Measurements from ENCODE around the gene PLCG2. TPM values are rescaled to one million over a fixed set of nuclear protein-coding genes. Genes with fewer than 3 reads are reported as not detected.
A peak's percentile ranks its signal among the peaks of the same experiment; 100 is the strongest.

The PLCG2 gene
- total and polyA plus RNA-seq, 2 of the 8 experiments (the other 6 are each of a cell fraction or from before 2014, with no cell fraction given): 6.1 to 6.9 TPM

DNA sequence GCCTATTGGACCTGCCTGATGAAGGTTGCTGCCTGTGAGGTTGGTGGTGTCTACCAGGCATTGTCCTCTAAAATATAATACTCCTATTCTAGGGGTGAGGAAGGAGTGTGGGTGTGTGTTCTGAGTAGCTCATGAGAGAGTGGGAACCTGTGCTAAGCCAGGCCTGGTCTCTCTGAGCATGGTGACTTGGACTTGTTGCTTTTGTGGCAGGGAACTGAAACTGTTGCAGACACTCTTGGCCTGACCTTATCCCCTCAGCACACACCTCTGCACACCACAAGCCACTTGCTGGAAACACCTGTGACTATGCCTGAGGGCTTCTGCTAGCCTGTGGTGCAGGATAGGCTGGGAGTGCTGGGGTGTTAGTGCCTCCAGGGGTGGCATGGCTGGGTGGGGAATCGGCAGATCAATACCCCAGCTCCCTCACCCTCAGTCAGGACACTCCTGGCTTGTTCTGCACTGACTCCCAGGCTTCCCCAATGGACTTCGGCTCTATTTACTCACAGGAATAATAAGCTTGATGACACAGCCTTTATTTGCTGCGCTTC lies 29.9 kb downstream of the PLCG2 start:
- Histone ChIP-seq H3K14ac (ENCODE audit: insufficient read length) (no peak overlapping the region), H2BK15ac (ENCODE audit: low read length) (no peak overlapping the region; the same call in 1 of the 2 replicates), H2BK20ac (ENCODE audit: low read length) (no peak overlapping the region), H2BK5ac (ENCODE audit: low read depth, low read length) (no peak overlapping the region), H3K23ac (ENCODE audit: insufficient read length) (no peak overlapping the region), H3K18ac (ENCODE audit: extremely low read depth, low read length) (no peak overlapping the region), H2BK120ac (replicated peaks; ENCODE audit: low read depth, low read length) (no peak overlapping the region), H3K27ac (ENCODE audit: low read depth, low read length) (no peak overlapping the region), H3K4me1 (replicated peaks in 1 of 4; ENCODE audit: control insufficient read depth in 3 of 4, insufficient read depth in 4 of 4, low read length in 3 of 4) (no peaks in the 10 kb centered on the region), H4K8ac (ENCODE audit: extremely low read depth, insufficient read depth, low read length) (no peak overlapping the region), H3K4ac (replicated peaks; ENCODE audit: insufficient read length, low read depth, low read length) (no peak overlapping the region), H3K27me3 (replicated peaks in 1 of 4; ENCODE audit: control insufficient read depth in 3 of 4, extremely low read depth in 1 of 4, insufficient read depth in 3 of 4, low read length in 3 of 4) (no peaks in the 10 kb centered on the region), H2AK5ac (ENCODE audit: low read depth, low read length) (no peak overlapping the region), H3K79me2 (ENCODE audit: control insufficient read depth in 1 of 2, insufficient read depth in 2 of 2, low read length in 2 of 2) (no peaks in the 10 kb centered on the region), H4K91ac (replicated peaks; ENCODE audit: insufficient read length, low read length) (peak overlapping the region; percentile 62), H2AFZ (ENCODE audit: low read length) (no peak overlapping the region), H4K20me1 (replicated peaks in 1 of 2; ENCODE audit: control insufficient read depth in 1 of 2, insufficient read depth in 2 of 2, low read length in 2 of 2) (peaks cover 0 to 3% of the 10 kb centered on the region in 2 experiments), H3K79me1 (ENCODE audit: low read depth, low read length) (no peaks in the 10 kb centered on the region), H4K5ac (ENCODE audit: insufficient read length, low read depth, low read length) (no peak overlapping the region), H2BK12ac (ENCODE audit: low read depth, low read length) (no peak overlapping the region), H3K4me3 (ENCODE audit: extremely low read depth in 1 of 4, insufficient read depth in 2 of 4, low read depth in 3 of 4, low read length in 4 of 4) (no peak overlapping the region), H3K36me3 (ENCODE audit: control insufficient read depth in 2 of 4, insufficient read depth in 4 of 4, low read length in 3 of 4) (no peaks in the 10 kb centered on the region), H3K23me2 (ENCODE audit: low read depth, low read length) (no peaks in the 10 kb centered on the region), H3K9me3 (ENCODE audit: insufficient read depth in 2 of 2, low read depth in 1 of 2, low read length in 1 of 2) (no peaks in the 10 kb centered on the region), H3K56ac (replicated peaks; ENCODE audit: insufficient read length, low read depth, low read length) (no peak overlapping the region), H3K9ac (replicated peaks in 1 of 4; ENCODE audit: extremely low read depth in 1 of 4, low read depth in 3 of 4, low read length in 3 of 4) (no peak overlapping the region), H3K4me2 (ENCODE audit: insufficient read depth in 1 of 2, low read depth in 2 of 2, low read length in 2 of 2) (no peak overlapping the region)
- 82% methylated on average over 3 of the region's 3 CpGs; no CpG with 5 or more reads in 1 of the 2 experiments for WGBS, 2 experiments (ENCODE audit: extremely low coverage in 1 of 2, insufficient coverage in 1 of 2, insufficient read length in 1 of 2, insufficient replicate concordance in 2 of 2, low coverage in 1 of 2, low lambda C conversion rate in 2 of 2, missing lambda C conversion rate in 1 of 2)
- TF ChIP-seq EP300 (IDR thresholded peaks at IDR 0.05; ENCODE audit: borderline replicate concordance in 1 of 2, low read depth in 2 of 2, low read length in 2 of 2) (no peak), EGR1 (IDR thresholded peaks at IDR 0.05; ENCODE audit: borderline replicate concordance, low read depth, low read length) (no peak), NANOG (IDR thresholded peaks at IDR 0.05; ENCODE audit: insufficient read depth, low read depth, low read length, poor library complexity, severe bottlenecking) (no peak), SP2 (IDR thresholded peaks at IDR 0.05; ENCODE audit: low read length) (no peak), TBP (IDR thresholded peaks at IDR 0.05; ENCODE audit: low read depth, low read length) (no peak)
- no peak for DNase-seq (ENCODE audit: low read depth in 1 of 2, low spot score in 2 of 2)
- CTCF ChIA-PET (ENCODE audit: partially characterized antibody): interaction anchor here (0.8 to 1.9 kb wide), 5 partner anchors 14 to 65 kb away, joined by 3 to 7 read pairs (median 6); no protein-coding TSS in a partner anchor
- FAIRE-seq: no peak
- POLR2A ChIA-PET (ENCODE audit: partially characterized antibody): interaction anchor here (1.1 kb wide), 1 partner anchor 16 kb away, joined by 5 read pairs; no protein-coding TSS in a partner anchor
